Measurements from ENCODE around the gene SELENOW. TPM values are rescaled to one million over a fixed set of nuclear protein-coding genes. Genes with fewer than 3 reads are reported as not detected.

Gene SELENOW
- total RNA-seq (10 to 100 TPM; 28.2 to 50.0 TPM), polyA plus RNA-seq (100 to 1,000 TPM in 1 of 2 donors, 10 to 100 TPM in 1; 84.8 to 102 TPM)

- peak; percentile 81 for DNase-seq (ENCODE audit: low spot score)
- WGBS = under 1% methylated on average over 65 of the region's 65 CpGs
- peak within 1 kb of the TSS; percentile 76 to 87 (median 84) for H3K4me3 ChIP-seq (ENCODE audit: low read depth in 1 of 3, low read length in 3 of 3)
- H3K27me3 ChIP-seq (ENCODE audit: control insufficient read depth in 4 of 4, insufficient read depth in 4 of 4, low read length in 3 of 4) = no peaks in the 10 kb centered on the region
- peak within 1 kb of the TSS; percentile 77 to 93 for H3K9ac ChIP-seq (ENCODE audit: low read depth in 1 of 2, low read length in 2 of 2)
- H3K27ac ChIP-seq (ENCODE audit: low read depth in 1 of 2, low read length in 2 of 2) = peak within 1 kb of the TSS; percentile 83 to 90
- H3K36me3 ChIP-seq (ENCODE audit: control insufficient read depth in 4 of 4, insufficient read depth in 3 of 4, low read depth in 1 of 4, low read length in 3 of 4) = peaks cover 0 to under 1% (median 0%) of the 10 kb centered on the region in 4 donors
- TF ChIP-seq TAF1 (conservative IDR thresholded peaks at IDR 0.05) = peak; percentile 69
- no peak for TF ChIP-seq CTCF (IDR thresholded peaks at IDR 0.05; ENCODE audit: low read depth, low read length, missing input control)
- TF ChIP-seq ZBTB33 (IDR thresholded peaks at IDR 0.05) = no peak
- TF ChIP-seq SP1 (IDR thresholded peaks at IDR 0.05) = peak; percentile 59
- TF ChIP-seq FOXA2 (IDR thresholded peaks at IDR 0.05) = no peak
- TF ChIP-seq YY1 (IDR thresholded peaks at IDR 0.05) = peak; percentile 56
- peak; percentile 79 to 95 for TF ChIP-seq EGR1 (IDR thresholded peaks at IDR 0.05; ENCODE audit: low read depth in 2 of 2)
- TF ChIP-seq REST (IDR thresholded peaks at IDR 0.05) = peak; percentile 83
- TF ChIP-seq GABPA (IDR thresholded peaks at IDR 0.05 in 1 of 2, conservative IDR thresholded peaks at IDR 0.05 in 1 of 2) = no peak
- no peak for TF ChIP-seq FOXA1 (IDR thresholded peaks at IDR 0.05)
- TF ChIP-seq NR2F2 (IDR thresholded peaks at IDR 0.05) = no peak
- TF ChIP-seq RXRA (IDR thresholded peaks at IDR 0.05) = no peak
- no peak for TF ChIP-seq ATF3 (IDR thresholded peaks at IDR 0.05)
- TF ChIP-seq HNF4G (IDR thresholded peaks at IDR 0.05) = no peak
- TF ChIP-seq RAD21 (IDR thresholded peaks at IDR 0.05) = no peak
- TF ChIP-seq HNF4A (conservative IDR thresholded peaks at IDR 0.05) = no peak
- TF ChIP-seq JUND (IDR thresholded peaks at IDR 0.05) = no peak
- no peak for TF ChIP-seq MAX (IDR thresholded peaks at IDR 0.05)
- peaks cover 4 to 11% (median 9%) of the 10 kb centered on the region in 4 donors for H3K4me1 ChIP-seq (ENCODE audit: control insufficient read depth in 4 of 4, insufficient read depth in 4 of 4, low read length in 3 of 4)
- H3K9me3 ChIP-seq (ENCODE audit: control insufficient read depth in 4 of 4, low read length in 3 of 4) = no peaks in the 10 kb centered on the region
These were observed at the start of gene SELENOW for GRCh38 chr19:47778049-47778953. SELENOW (plus strand) TSS chr19:47778703; CDS start chr19:47778786, 83 bp downstream.
